Upper lobe of left lung (tissue), 6 donors: ENCODE measurements around the gene RPLP1. TPM values are rescaled to one million over a fixed set of nuclear protein-coding genes. Genes with fewer than 3 reads are reported as not detected.
A peak's percentile ranks its signal among the peaks of the same experiment; 100 is the strongest.

Experiments
- ATAC-seq, 2 donors: fragments of 200-7000 bp; cut with Tn5 transposase; one replicate each; pipeline ENCODE4 v1.9.1; 2022; ENCODE audit warnings: mild to moderate bottlenecking in 2 of 2, moderate library complexity in 2 of 2; ENCODE audit not compliant: low FRiP score in 2 of 2
- DNase-seq, 2 donors: peaks; one replicate each; pipeline ENCODE4 v3.0.0-alpha.2; 2019 to 2020
- H3K27ac ChIP-seq, 4 donors: fragments of 200-600 bp; sonication (generic); one replicate each; pipeline ENCODE4 v1.5.1; 2016 to 2019
- H3K27me3 ChIP-seq, 4 donors: fragments of 200-600 bp; sonication (generic); one replicate each; pipeline ENCODE4 v1.5.1; 2017 to 2019
- H3K36me3 ChIP-seq, 4 donors: fragments of 200-600 bp; sonication (generic); one replicate each; pipeline ENCODE4 v1.5.1; 2016 to 2019
- H3K4me1 ChIP-seq, 4 donors: fragments of 200-600 bp; sonication (generic); one replicate each; pipeline ENCODE4 v1.5.1; 2018 to 2019
- H3K4me3 ChIP-seq, 4 donors: fragments of 200-600 bp; sonication (generic); one replicate each; pipeline ENCODE4 v1.5.1; 2017 to 2019; ENCODE audit warnings: mild to moderate bottlenecking in 2 of 4, moderate library complexity in 1 of 4
- H3K9me3 ChIP-seq, 4 donors: fragments of 200-600 bp; sonication (generic); one replicate each; pipeline ENCODE4 v1.5.1; 2018 to 2019
- EP300 ChIP-seq, 4 donors: sonication (generic); formaldehyde crosslinking; IDR thresholded peaks; one replicate each; pipeline ENCODE4 v1.5.1; 2017; ENCODE audit warnings: antibody characterized with exemption in 4 of 4, control low read depth in 2 of 4
- POLR2A ChIP-seq, 4 donors: fragments of 450-650 bp; IDR thresholded peaks; one replicate each; pipeline ENCODE4 v1.5.1; 2016 to 2017; ENCODE audit warnings: antibody characterized with exemption in 4 of 4, mild to moderate bottlenecking in 2 of 4
- POLR2AphosphoS5 ChIP-seq, 2 donors: sonication (generic); formaldehyde crosslinking; IDR thresholded peaks; one replicate each; pipeline ENCODE4 v1.5.1; 2017; ENCODE audit warnings: antibody characterized with exemption in 2 of 2
- WGBS, 2 donors: methylation state at CpG; one replicate each; pipeline ENCODE4 v1.1.5; 2017 to 2018; 5-methylcytosine and 5-hydroxymethylcytosine counted together
- total RNA-seq, 6 donors: library from RNA; depleted of rRNA in 4 of 6; stranded (reverse); fragments of >200 nt in 4 of 6; gene quantifications; one replicate each; pipeline versions ENCODE4 v1.1.0 to v1.2.1, GENCODE V29; 2016 to 2021
- TF ChIP-seq, protein P1 (sequence below), 6 experiments: fragments of 450-650 bp in 4 of 6; fragments of 200-600 bp in 2 of 6; sonication (generic) in 2 of 6; IDR thresholded peaks; one replicate each; pipeline ENCODE4 v1.5.1; 2016 to 2019; ENCODE audit warnings: antibody characterized with exemption in 6 of 6
- donor health status: DM: no; HTN: no; CAD: no; lungs with moderate emphysema.
- donor health status: DM: no; HTN: yes; CAD: no; lungs with severe emphysema.

RPLP1 gene
- total RNA-seq, 6 donors from 2014 or later = 339 to 1,933 (median 538) TPM

- 21 to 33% methylated on average over 13 of the region's 13 CpGs for WGBS, 2 donors
- no peaks in the 10 kb centered on the region for H3K27me3 ChIP-seq
- ATAC-seq = no peak
- H3K9me3 ChIP-seq = no peaks in the 10 kb centered on the region
- H3K4me1 ChIP-seq = peaks cover 8 to 53% (median 35%) of the 10 kb centered on the region in 4 donors
- peak overlapping the region; percentile 86 to 94 (median 91) for H3K27ac ChIP-seq
- no peaks in the 10 kb centered on the region for H3K36me3 ChIP-seq
- H3K4me3 ChIP-seq = peak overlapping the region in 3 of 4 donors; percentile 44 to 63 (median 60)
- TF ChIP-seq, protein P1, sequence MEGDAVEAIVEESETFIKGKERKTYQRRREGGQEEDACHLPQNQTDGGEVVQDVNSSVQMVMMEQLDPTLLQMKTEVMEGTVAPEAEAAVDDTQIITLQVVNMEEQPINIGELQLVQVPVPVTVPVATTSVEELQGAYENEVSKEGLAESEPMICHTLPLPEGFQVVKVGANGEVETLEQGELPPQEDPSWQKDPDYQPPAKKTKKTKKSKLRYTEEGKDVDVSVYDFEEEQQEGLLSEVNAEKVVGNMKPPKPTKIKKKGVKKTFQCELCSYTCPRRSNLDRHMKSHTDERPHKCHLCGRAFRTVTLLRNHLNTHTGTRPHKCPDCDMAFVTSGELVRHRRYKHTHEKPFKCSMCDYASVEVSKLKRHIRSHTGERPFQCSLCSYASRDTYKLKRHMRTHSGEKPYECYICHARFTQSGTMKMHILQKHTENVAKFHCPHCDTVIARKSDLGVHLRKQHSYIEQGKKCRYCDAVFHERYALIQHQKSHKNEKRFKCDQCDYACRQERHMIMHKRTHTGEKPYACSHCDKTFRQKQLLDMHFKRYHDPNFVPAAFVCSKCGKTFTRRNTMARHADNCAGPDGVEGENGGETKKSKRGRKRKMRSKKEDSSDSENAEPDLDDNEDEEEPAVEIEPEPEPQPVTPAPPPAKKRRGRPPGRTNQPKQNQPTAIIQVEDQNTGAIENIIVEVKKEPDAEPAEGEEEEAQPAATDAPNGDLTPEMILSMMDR (IDR thresholded peaks at IDR 0.05) = no peak
- TF ChIP-seq EP300 (IDR thresholded peaks at IDR 0.05) (no peak), POLR2A (IDR thresholded peaks at IDR 0.05) (no peak), POLR2AphosphoS5 (IDR thresholded peaks at IDR 0.05) (no peak)
- DNase-seq = no peak
Observed at GRCh38 chr15:69463182-69463756, 10.7 kb downstream of the RPLP1 start.

DNA sequence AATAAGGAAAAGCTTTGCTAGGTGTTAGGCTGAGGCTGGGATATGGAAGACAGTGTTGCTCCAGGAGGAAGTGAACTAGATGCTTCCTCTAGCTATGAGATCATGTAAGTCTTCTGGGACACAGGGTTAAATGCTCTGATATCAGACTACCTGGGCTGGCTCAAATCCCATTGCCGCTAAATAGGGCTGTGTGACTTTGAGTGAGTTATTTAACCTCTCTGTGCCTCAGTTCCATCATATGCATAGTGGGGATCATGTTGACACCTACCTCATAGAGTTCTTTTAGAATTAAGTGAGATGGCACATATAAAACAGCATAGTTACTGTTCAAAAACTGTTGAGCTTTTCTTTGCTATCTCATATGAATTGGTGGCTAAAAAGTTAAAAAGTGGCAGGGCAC, 12.6 kb downstream of the RPLP1 start:
- Histone ChIP-seq H3K4me3 (no peak overlapping the region), H3K27me3 (no peaks in the 10 kb centered on the region), H3K36me3 (no peaks in the 10 kb centered on the region), H3K9me3 (no peaks in the 10 kb centered on the region), H3K27ac (no peak overlapping the region), H3K4me1 (peaks cover 14 to 53% (median 36%) of the 10 kb centered on the region in 4 donors)
- TF ChIP-seq POLR2A (IDR thresholded peaks at IDR 0.05) = no peak
- TF ChIP-seq EP300 (IDR thresholded peaks at IDR 0.05) = no peak
- TF ChIP-seq, protein P1 (IDR thresholded peaks at IDR 0.05) = no peak
- TF ChIP-seq POLR2AphosphoS5 (IDR thresholded peaks at IDR 0.05) = no peak
- no peak for ATAC-seq
- 88 to 95% methylated on average over 1 of the region's 1 CpG for WGBS, 2 donors
- DNase-seq = no peak

DNA sequence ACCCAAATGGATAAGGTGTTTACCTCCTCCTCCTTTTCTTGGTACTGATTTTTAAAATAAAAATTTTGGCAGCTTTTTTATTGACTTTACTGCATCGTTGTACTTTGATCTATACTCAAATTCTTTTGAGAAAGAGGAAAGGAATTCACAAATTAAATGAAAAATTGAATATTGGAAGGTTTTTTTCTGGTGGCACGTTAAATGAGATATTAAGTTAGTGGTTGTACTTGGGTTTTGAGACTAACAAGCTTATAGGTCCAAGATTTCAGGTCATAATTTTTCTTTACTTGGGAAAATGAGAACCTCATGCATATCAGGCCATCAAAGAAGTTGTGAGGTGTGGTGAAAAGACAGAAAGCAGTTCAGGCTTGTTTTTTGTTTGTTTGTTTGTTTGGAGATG, 14.1 kb downstream of the RPLP1 start:
- Histone ChIP-seq H3K4me1 (peaks cover 14 to 48% (median 31%) of the 10 kb centered on the region in 4 donors), H3K9me3 (no peaks in the 10 kb centered on the region), H3K4me3 (no peak overlapping the region), H3K27me3 (no peaks in the 10 kb centered on the region), H3K36me3 (no peaks in the 10 kb centered on the region), H3K27ac (peak overlapping the region in 2 of 4 donors; percentile 23 to 71)
- WGBS, 2 donors = 58 to 84% methylated on average over 2 of the region's 2 CpGs
- DNase-seq = no peak
- TF ChIP-seq EP300 (IDR thresholded peaks at IDR 0.05) (no peak), POLR2AphosphoS5 (IDR thresholded peaks at IDR 0.05) (no peak), POLR2A (IDR thresholded peaks at IDR 0.05) (no peak)
- TF ChIP-seq, protein P1 (IDR thresholded peaks at IDR 0.05) = no peak
- no peak for ATAC-seq

GRCh38 chr15:69467636-69468035, 15.0 kb downstream of the RPLP1 start:
- TF ChIP-seq POLR2A (IDR thresholded peaks at IDR 0.05) (no peak), POLR2AphosphoS5 (IDR thresholded peaks at IDR 0.05) (no peak), EP300 (IDR thresholded peaks at IDR 0.05) (no peak)
- TF ChIP-seq, protein P1 (IDR thresholded peaks at IDR 0.05) = no peak
- Histone ChIP-seq H3K27me3 (no peaks in the 10 kb centered on the region), H3K4me3 (no peak overlapping the region), H3K27ac (peak overlapping the region; percentile 68 to 75 (median 73)), H3K36me3 (no peaks in the 10 kb centered on the region), H3K4me1 (peaks cover 9 to 42% (median 25%) of the 10 kb centered on the region in 4 donors), H3K9me3 (no peaks in the 10 kb centered on the region)
- WGBS, 2 donors = 71 to 79% methylated on average over 9 to 11 of the region's 11 CpGs
- no peak for ATAC-seq
- peak; percentile 59 to 63 for DNase-seq
